Daoy (cell line): Measurements from ENCODE around the gene ZFAND2A. TPM values are rescaled to one million over a fixed set of nuclear protein-coding genes. Genes with fewer than 3 reads are reported as not detected.
A peak's percentile ranks its signal among the peaks of the same experiment; 100 is the strongest.
"Not testable (repeated sequence)": the region's sequence is repeated elsewhere in the genome, so short reads cannot be mapped to it uniquely, and the experiment has no call there.

ENCODE experiments used
- DNase-seq: peaks from one replicate; pipeline ENCODE4 v3.0.0-alpha.2; 2015; ENCODE audit warnings: low read depth
- total RNA-seq: library from RNA; depleted of rRNA; stranded (reverse); fragments of >200 nt; shearing (Covaris generic); gene quantifications from 2 replicates; pipeline ENCODE4 v1.2.3, GENCODE V29; 2014

The ZFAND2A gene
- total RNA-seq, 1 experiment from 2014 or later = 51.4 TPM

DNA sequence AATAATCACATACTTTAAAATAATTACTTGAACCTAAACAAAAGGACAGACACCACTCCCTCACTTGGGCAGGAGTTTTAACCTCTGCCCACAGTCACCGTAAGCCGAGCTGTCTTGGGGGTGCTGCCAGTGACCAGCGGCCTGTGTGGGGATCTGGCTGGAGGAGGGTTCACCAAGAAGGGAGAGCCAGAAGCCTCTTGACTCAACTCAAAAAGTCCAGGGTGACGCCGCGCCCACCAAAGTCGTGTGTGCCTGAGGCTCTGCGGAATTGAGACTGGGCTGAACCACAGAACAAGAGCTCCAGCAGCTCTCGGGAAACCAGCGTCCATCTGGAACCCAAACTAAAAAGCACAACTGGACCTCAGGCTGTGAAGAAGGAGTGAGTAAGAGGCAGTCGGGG lies 35.8 kb downstream of the ZFAND2A start:
- DNase-seq = peak; percentile 53

DNA sequence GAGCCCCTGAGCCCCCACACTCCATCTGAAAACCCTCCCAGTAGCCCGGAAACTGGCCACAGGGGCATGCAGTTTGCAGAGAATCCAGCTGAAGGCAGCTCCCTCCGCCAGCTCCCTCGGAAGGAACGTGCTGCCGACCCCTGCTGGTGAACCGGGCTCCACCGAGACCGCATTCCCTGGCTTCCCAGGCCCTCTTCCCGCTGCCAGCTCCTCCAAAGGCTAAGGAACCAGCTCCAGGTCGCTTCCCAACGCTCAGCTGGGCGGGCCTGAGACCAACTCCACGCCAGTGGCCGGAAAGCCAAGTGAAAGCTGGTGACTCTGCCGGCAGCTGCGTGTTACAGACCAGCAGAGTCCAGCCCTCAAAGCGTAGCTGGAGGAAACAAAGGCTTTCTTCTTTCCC lies 36.3 kb downstream of the ZFAND2A start:
- peak; percentile 87 for DNase-seq

DNA sequence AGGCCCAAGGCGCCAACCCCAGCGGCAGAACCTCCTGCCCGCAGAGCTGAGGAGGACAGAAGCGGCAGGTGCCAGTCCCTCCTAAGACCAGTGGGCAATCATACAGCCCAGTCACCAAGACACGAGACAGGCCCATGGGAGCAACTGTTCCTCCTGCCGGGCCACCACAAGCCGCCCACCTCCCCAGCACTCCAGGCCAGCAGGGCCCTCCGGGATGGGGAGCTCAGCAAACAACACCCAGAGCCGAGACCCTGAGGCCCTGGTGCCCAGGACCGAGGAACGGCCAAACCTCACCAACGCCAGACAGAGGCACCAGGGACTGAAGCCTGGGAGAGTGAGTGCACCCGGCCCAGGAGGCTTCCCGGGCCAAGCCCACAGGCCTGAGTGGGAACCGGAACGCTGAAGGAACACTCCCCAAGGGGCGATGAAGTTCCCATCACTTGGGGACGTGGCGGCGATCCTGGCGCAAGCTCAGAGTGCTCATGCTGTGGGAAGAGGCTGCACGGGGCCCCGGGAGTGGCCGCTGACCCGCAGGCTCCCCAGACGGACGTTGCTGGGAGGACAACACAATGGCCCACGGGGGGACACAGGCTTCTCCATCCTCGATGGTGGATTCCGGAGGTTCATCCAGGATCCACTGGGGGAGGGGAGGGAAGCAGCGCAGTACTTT lies 37.0 kb downstream of the ZFAND2A start:
- DNase-seq = no peak

DNA sequence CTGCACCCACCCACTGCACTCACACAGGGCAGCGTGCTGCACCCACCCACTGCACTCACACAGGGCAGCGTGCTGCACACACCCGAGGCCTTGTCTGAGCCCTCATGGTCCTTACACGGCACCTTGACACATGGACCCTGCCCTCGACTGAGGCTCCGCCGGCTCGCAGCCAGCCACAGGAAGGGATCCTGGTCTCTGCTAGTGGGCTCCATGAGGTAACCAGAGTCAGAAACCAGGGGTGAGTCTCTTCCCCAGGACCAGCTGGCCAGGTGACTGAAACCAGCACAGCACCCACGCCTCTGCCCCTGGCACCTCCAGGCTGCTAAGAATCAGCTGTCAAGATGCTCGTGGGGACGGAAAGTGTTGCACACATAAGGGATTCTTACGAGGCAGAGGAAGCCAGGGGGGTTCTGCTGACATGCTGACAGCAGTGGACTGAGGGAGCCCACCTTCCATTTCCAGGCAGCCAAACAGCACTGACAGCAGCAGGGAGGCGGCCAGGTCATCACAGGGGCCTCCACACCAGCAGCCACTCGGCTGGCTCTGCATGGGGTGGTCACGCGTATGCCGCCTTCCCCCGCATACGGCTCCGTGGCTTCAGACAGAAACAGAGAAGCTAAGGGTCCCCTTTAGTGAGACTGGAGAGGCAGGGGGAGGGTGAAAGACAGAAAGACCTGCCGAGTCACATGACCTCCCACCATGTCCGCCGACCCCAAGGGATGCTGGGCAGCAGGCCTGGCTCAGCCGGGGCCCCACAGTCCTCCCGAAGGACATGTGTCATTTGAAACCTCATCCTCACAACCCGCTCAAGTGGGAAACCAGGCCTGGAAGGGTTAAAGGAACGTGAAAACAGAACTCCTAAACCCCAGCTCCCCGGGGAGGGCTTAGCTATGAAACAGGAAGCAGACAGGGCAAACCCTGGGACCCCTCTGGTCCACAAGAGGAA lies 37.8 kb downstream of the ZFAND2A start:
- DNase-seq = no peak

- no peak for DNase-seq
Observed at GRCh38 chr7:1121476-1121875, 38.5 kb downstream of the ZFAND2A start.

DNA sequence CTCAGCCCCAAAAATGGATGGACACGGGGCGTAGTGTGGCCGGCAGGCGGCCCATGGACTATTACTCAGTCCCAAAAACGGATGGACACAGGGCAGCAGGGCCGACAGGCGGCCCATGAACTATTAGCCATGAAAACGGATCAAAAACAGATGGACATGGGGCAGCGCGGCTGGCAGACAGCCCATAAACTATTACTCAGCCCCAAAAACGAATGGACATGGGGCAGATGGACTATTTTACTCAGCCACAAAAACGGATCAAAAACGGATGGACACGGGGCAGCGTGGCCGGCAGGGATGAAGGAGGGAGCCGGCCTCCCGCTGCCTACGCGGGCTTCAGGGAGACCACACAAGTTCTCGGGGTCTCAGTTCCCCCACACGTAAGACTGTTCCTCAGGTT lies 39.2 kb downstream of the ZFAND2A start:
- DNase-seq = no peak

DNA sequence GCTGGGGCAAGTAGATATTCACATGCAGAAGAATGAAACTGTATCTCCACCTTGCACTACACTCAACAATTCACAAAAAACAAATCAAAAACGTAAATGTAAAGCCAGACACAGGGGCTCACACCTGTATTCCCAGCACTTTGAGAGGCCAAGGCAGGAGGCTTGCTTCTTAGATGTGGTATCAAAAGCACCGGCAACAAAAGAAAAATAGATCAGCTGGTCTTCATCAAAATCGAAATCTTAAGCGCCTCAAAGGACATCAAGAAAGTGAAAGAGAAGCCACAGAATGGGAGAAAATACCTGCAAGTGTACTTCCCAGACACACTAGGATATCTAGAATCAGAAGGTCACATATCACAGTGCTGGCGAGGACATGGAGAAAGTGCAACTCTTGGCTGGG lies 40.8 kb downstream of the ZFAND2A start:
- DNase-seq = no peak

- DNase-seq = no peak
Observed at GRCh38 chr7:1117321-1117928, 42.6 kb downstream of the ZFAND2A start.

- DNase-seq = not testable (repeated sequence)
Observed at GRCh38 chr7:1116383-1117008, 43.5 kb downstream of the ZFAND2A start.

DNA sequence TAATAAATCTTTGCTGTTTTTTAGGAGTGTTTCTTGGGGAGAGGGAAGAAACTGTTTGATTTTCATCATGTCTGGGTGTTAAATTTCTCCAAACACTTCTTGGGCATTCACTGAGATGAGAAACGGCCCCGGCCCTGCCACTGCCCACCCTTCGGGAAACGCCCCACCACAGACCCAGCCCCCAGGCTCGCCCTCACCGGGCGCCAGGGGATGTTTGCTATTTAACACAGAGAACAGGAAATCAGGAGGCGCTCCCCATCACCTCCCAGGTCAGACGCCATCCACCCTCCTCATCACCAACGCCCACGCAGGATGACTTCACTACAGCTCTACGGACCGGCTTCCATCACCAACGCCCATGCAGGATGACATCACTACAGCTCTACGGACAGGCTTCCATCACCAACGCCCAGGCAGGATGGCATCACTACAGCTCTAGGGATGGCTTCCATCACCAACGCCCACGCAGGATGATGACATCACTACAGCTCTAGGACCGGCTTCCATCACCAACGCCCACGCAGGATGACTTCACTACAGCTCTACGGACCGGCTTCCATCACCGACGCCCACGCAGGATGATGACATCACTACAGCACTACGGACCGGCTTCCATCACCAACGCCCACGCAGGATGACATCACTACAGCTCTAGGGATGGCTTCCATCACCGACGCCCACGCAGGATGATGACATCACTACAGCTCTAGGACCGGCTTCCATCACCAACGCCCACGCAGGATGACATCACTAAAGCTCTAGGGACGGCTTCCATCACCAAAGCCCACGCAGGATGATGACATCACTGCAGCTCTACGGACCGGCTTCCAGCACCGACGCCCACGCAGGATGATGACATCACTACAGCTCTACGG lies 44.6 kb downstream of the ZFAND2A start:
- DNase-seq = not testable (repeated sequence)

DNA sequence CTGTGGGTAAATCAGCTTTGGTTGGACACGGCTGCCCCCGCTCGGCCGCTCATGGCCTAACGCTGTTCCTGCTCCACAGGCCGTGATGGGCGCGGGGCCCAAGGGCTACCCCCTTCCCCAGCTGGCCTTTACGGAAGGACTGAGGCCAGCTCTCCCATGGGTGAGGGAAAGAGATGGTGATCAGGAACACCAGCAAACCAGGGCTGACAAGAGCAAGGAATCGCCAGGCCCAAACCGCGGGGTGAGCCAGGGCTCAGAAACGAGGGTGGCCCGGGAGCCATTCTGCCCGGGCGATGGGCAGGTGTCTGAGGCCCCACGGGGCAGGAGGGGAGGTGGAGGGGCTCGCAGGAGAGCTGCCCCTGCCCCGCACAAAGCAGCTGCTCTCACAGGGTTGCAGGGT lies 45.5 kb downstream of the ZFAND2A start:
- no peak for DNase-seq

- no peak for DNase-seq
Observed at GRCh38 chr7:1114088-1114487, 45.9 kb downstream of the ZFAND2A start.

DNA sequence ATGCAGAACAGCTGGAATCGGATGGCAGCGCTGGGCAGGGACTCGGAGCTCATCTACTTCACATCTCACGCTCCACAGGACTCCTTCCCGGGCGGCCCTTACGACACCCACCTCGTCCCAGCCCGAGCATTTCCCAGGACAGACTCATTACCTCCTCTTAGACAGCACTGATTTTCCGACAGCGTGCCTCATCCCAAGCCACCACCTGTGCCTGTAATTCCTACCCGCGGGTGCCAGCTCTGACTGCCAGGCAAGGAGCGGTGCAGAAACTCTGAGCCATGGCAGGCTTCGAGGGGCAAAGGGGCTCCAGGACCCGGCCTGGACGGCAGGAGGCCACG lies 46.5 kb downstream of the ZFAND2A start:
- no peak for DNase-seq

- DNase-seq = no peak
Observed at GRCh38 chr7:1112625-1113547, 47.1 kb downstream of the ZFAND2A start.

DNA sequence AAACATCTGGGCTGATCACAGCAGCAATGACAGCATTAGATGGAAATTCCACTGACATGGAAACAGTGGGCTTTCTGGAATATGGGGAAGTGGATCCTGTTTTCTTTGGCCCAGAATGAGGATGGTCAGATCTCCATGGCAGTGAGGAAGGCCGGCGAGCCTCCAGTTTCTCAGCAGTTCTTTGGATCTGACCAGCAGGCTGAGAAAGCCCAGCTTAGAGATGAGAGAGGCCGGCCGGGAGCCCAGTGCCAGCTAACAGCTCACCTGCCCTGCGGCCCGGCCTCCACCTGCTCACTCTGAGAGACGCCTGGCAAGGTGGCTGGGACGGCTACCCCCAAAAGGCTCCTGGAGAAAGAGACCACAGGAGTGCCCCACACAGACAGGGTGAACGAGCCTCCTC lies 47.9 kb downstream of the ZFAND2A start:
- no peak for DNase-seq

- no peak for DNase-seq
Observed at GRCh38 chr7:1111156-1111555, 48.8 kb downstream of the ZFAND2A start.

DNA sequence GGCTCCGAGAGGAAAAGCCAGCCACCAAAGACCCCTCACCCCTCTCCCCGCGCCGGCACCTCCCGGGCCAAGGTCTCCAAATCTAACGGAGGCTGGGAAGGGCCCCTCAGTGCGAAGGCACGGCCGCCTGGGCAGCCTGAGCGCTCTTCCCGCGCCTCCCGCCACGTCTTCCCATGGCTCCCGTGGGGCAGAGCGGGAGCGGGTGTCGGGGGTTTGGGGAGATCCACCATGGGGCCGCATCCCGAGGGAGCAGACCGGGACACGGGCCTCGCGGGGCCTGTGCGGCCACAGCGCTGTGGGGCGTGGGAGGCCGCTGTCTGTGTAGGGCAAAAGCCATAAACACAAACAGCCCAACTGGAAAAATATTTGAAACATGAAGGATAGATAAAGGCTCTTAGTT lies 49.6 kb downstream of the ZFAND2A start:
- no peak for DNase-seq

DNA sequence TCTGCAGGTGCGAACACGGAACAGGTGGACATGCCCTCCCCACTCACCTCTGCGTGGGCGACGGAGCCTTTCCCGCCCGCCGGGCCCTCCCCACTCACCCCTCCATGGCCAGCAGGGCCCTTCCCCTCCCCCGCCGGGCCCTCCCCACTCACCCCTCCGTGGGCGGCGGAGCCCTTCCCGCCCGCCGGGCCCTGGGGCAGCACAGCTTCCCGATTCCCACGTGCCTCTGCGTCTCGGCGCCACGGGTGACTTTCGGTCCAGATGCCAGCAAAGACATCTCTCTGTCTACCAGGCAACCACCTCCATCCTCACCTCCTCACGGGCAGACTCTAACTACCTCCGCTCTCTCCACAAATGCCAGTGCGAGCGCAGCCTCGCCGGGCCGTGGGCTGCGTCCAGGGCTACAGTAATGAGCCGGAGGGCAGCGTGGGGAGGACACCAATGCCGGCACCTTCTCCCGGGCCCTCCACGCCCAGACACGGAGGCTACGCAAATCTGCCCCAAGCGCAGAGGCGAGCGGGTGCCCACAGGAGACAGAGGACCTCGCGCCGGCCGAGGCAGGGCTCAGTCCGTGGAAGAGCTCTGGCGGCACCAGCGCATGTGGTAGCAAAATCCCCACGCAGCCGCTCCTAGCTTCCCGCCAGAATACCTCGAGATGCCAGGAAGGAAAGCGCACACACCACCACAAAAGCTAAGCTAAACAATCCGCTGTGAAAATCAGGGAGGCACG lies 50.2 kb downstream of the ZFAND2A start:
- no peak for DNase-seq

DNA sequence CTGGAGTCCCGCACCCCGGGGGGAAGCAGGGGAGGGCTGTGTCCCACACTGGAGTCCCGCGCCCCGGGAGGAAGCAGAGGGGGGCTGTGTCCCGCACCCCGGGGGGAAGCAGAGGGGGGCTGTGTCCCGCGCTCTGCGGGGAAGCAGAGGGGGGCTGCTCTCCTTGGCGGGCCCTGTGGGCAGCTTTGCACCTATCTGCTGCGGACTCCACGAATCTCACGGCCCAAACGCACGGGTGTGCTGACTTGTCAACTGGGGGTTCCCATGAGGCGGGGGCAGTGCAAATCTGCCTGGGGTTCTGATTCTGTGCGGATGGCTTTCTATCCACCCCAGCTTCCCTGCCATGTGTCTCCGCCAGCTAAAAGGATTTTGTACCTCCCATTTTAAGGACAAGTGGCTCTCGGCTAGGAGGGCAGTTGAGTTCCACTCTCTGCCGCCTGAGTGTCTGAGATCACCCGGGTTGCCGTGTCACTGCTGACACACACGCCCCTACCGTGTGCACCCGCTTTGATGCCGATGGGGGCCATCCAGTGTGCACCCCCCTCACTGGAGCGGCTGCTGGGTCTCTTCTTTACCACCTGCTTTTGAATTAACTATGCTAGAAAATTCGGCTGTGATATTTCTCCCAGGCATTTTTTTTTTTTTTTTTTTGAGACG lies 51.6 kb downstream of the ZFAND2A start:
- no peak for DNase-seq
